K562 (cell line): ENCODE data around the gene PLCB1. TPM values are rescaled to one million over a fixed set of nuclear protein-coding genes. Genes with fewer than 3 reads are reported as not detected.

Experiments used
- CEBPB ChIP-seq: fragments of 450-650 bp; IDR thresholded peaks from 2 replicates; pipeline ENCODE4 v1.6.1; 2016; ENCODE audit warnings: missing genetic modification characterization, missing compliant biosample characterization
- E4F1 ChIP-seq: fragments of 250-450 bp; sonication (Bioruptor Pico); IDR thresholded peaks from 2 replicates; pipeline ENCODE4 v1.5.0; 2021; ENCODE audit warnings: mild to moderate bottlenecking, borderline replicate concordance
- HMG20A ChIP-seq: fragments of 450-650 bp; formaldehyde crosslinking; conservative IDR thresholded peaks from 2 replicates; pipeline ENCODE4 v1.4.0; 2020; ENCODE audit warnings: mild to moderate bottlenecking, mixed read lengths
- KLF16 ChIP-seq: IDR thresholded peaks from 2 replicates; pipeline ENCODE4 v1.6.1; 2016; ENCODE audit warnings: antibody characterized with exemption
- NONO ChIP-seq, 2 experiments: fragments of 200-400 bp in 1 of 2; fragments of 450-650 bp in 1 of 2; formaldehyde crosslinking in 1 of 2; IDR thresholded peaks; 2 replicates each; pipeline ENCODE4 v1.6.1; 2017; ENCODE audit warnings: low read depth in 2 of 2, mild to moderate bottlenecking in 2 of 2, moderate library complexity in 2 of 2, low read length in 1 of 2
- SIRT6 ChIP-seq: IDR thresholded peaks from one replicate; pipeline ENCODE4 v1.6.1; 2012; ENCODE audit warnings: low read depth, mild to moderate bottlenecking, control low read depth, inconsistent platforms, low read length, moderate library complexity
- ZSCAN32 ChIP-seq: fragments of 450-650 bp; formaldehyde crosslinking; IDR thresholded peaks from 2 replicates; pipeline ENCODE4 v1.4.0; 2020; ENCODE audit warnings: mild to moderate bottlenecking, moderate library complexity
- polyA plus RNA-seq, 8 experiments: library from polyadenylated mRNA; depleted of rRNA in 4 of 8; stranded (reverse) in 5 of 8; unstranded in 3 of 8; fragments of >200 nt; fragmentation: Nextera tagmentation in 2 of 8; fragmentation: Illumina TruSeq in 1 of 8; extraction: Ambion mirVana in 2 of 8; extraction: Trizol in 1 of 8; gene quantifications; 2 replicates each; pipeline versions ENCODE4 v1.2.1 to v1.2.3, GENCODE V29; 2011 to 2014; ENCODE audit warnings: inconsistent platforms in 1 of 8, missing spikeins in 1 of 8
- total RNA-seq, 7 experiments: library from RNA; depleted of rRNA in 6 of 7; stranded (reverse); fragments of >200 nt in 6 of 7; fragmentation: Illumina TruSeq in 2 of 7; extraction: Trizol in 2 of 7; gene quantifications; 2 replicates each; pipeline versions ENCODE4 v1.2.1 to v1.2.3, GENCODE V29; 2011 to 2021; ENCODE audit warnings: low replicate concordance in 1 of 7
- TF ChIP-seq, protein P1 (sequence below): fragments of 450-650 bp; IDR thresholded peaks from 2 replicates; pipeline ENCODE4 v1.7.0; 2016; ENCODE audit warnings: borderline replicate concordance
- TF ChIP-seq, protein P2 (sequence below): sonication (generic); formaldehyde crosslinking; IDR thresholded peaks from 2 replicates; pipeline ENCODE4 v1.4.0; 2020; ENCODE audit warnings: mild to moderate bottlenecking, missing genetic modification reagents

PLCB1 gene
- total and polyA plus RNA-seq, 9 of the 15 experiments (the other 6 are each of a cell fraction or from before 2014, with no cell fraction given): 0.34 to 3.1 (median 1.3) TPM

GRCh38 chr20:8783734-8784133 is 651.7 kb downstream of the PLCB1 start (continued):
- no peak for TF ChIP-seq ZSCAN32
- TF ChIP-seq SIRT6: no peak
- TF ChIP-seq, protein P1, sequence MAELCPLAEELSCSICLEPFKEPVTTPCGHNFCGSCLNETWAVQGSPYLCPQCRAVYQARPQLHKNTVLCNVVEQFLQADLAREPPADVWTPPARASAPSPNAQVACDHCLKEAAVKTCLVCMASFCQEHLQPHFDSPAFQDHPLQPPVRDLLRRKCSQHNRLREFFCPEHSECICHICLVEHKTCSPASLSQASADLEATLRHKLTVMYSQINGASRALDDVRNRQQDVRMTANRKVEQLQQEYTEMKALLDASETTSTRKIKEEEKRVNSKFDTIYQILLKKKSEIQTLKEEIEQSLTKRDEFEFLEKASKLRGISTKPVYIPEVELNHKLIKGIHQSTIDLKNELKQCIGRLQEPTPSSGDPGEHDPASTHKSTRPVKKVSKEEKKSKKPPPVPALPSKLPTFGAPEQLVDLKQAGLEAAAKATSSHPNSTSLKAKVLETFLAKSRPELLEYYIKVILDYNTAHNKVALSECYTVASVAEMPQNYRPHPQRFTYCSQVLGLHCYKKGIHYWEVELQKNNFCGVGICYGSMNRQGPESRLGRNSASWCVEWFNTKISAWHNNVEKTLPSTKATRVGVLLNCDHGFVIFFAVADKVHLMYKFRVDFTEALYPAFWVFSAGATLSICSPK: no peak
- TF ChIP-seq, protein P2, sequence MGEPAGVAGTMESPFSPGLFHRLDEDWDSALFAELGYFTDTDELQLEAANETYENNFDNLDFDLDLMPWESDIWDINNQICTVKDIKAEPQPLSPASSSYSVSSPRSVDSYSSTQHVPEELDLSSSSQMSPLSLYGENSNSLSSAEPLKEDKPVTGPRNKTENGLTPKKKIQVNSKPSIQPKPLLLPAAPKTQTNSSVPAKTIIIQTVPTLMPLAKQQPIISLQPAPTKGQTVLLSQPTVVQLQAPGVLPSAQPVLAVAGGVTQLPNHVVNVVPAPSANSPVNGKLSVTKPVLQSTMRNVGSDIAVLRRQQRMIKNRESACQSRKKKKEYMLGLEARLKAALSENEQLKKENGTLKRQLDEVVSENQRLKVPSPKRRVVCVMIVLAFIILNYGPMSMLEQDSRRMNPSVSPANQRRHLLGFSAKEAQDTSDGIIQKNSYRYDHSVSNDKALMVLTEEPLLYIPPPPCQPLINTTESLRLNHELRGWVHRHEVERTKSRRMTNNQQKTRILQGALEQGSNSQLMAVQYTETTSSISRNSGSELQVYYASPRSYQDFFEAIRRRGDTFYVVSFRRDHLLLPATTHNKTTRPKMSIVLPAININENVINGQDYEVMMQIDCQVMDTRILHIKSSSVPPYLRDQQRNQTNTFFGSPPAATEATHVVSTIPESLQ: no peak
- TF ChIP-seq NONO (IDR thresholded peaks at IDR 0.05; ENCODE audit: low read depth in 2 of 2, low read length in 1 of 2): no peak
- no peak for TF ChIP-seq HMG20A (CRISPR knock-in tag)
- no peak for TF ChIP-seq E4F1
- TF ChIP-seq KLF16: no peak
- no peak for TF ChIP-seq CEBPB (tag)
